ENCODE results near the gene DISP2. TPM values are rescaled to one million over a fixed set of nuclear protein-coding genes. Genes with fewer than 3 reads are reported as not detected.

The DISP2 gene
- total RNA-seq, 1 donor from 2014 or later: 1.2 TPM

DNA sequence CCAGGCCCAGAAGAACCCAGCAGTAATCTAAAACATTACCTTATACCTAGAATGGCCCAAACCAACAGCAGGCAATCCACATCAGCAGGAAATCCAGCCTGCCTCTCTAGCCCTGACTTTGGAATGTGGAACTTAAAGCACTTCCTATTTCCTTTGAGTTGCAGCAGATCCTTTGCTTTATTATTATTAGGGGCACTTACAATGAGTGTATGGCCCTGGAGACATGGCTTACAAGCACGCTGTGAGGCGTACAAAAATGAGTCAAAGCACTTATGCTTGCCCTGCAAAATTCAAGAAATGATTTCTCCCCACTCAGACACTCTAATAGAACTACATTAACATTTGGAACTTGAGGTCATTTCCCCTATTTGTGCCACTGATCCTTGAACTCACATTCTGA is 15.0 kb downstream of the DISP2 start:
- no peak for DNase-seq (ENCODE audit: low spot score)
- intact Hi-C loops (cut with DNase I): no loop called here

- intact Hi-C loops (cut with DNase I): no loop called here
Measured at GRCh38 chr15:40377606-40378005, 19.6 kb downstream of the DISP2 start.

GRCh38 chr15:40379374-40379773 is 21.4 kb downstream of the DISP2 start:
- intact Hi-C loops (cut with DNase I): no loop called here
- DNase-seq (ENCODE audit: low spot score): no peak

More at GRCh38 chr15:40377606-40378005, 19.6 kb downstream of the DISP2 start:
- no peak for DNase-seq (ENCODE audit: low spot score)

GRCh38 chr15:40379853-40380252 is 21.8 kb downstream of the DISP2 start:
- peak; percentile 74 for DNase-seq (ENCODE audit: low spot score)
- intact Hi-C loops (cut with DNase I): no loop called here

DNA sequence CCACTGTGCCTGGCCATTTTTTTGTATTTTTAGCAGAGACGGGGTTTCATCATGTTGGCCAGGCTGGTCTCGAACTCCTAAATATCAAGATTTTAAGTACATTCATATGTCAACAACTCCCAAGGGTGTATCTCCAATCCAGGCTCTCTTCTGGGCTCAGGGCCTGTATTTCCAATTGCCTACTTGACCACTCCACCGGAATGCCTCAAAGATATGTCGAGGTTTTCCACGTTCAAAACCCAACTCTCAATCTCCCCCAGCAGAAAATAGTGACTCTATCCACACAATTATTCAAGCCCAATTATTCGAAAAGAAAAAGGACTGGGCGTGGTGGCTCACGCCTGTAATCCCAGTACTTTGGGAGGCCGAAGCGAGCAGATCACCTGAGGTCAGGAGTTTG is 22.6 kb downstream of the DISP2 start:
- no peak for DNase-seq (ENCODE audit: low spot score)
- intact Hi-C loops (cut with DNase I): no loop called here

DNA sequence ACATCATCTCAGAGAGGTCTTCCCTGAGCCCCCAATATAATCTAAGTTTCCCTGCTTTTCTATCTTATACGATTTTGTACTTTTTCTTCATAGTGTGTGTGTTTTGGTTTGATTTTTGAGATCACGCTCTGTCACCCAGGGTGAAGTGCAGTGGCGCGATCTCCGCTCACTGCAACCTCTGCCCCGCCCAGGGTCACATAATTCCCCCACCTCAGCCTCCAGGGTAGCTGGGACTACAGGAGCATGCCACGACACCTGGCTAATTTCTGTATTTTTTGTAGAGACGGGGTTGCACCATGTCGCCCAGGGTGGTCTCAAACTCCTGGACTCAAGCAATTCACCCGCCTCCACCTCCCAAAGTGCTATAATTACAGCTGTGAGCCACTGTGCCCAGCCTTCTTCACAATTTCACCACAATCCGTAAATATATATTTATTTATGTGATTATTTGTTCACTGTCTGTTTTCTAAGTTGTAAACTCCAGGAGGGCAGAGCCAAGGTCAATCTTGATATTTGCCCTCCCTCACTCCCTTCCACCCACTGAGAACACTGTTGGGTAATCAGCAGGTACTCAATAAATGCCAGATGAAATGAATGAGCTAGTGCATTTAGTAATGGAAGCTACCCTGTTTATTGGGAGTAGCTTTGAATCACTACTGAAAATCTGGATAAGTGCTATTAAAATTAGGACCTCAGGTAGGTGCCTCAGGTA is 24.0 kb downstream of the DISP2 start:
- peak; percentile 29 for DNase-seq (ENCODE audit: low spot score)
- intact Hi-C loops (cut with DNase I): no loop called here

DNA sequence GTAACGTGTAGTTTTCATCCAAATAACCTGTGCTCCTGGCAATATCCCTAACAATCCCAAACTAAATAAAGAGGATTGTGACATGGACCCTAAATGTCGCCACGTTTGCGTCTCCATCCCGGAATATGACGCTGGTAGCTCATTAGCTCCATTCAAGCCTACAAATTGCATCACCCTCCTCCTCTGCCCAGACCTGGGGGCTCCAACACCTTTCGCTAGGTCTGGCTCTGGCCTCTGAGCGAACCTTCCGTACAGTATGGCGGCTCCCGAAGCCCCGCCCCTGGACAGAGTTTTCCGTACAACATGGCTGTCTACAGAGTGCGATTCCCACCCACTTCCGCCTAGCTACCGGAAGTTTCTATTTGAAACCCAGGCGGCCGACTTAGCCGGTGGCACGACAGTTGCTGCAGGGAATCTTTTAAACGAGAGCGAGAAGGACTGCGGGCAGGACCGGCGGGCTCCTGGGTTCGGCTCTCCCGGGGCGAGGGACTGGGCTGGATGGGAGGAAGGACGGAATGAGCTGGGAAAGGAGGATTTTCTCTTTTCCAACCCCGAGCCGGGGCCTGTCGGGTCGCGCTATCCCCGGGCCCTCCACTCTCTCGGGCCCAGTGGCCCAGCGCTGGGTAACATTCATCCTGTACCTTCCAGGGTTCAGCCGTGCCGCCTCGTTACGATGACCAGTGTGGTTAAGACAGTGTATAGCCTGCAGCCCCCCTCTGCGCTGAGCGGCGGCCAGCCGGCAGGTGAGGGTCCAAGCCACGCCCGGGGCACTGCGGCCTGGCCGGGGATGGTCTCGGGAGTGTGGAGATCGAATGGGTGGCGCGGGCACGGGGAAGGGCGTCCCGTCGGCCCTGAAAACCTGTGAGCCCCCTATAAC is 24.8 kb downstream of the DISP2 start, which contains the start of gene KNSTRN:
Gene KNSTRN (plus strand): TSS at position 142 of the 877 bp plus-strand sequence. CDS start 115 bp downstream, at position 257.
- intact Hi-C loops (cut with DNase I): no loop called here

GRCh38 chr15:40386480-40386879 is 28.5 kb downstream of the DISP2 start:
- intact Hi-C loops (cut with DNase I): no loop called here

More for the DNA sequence above, 24.8 kb downstream of the DISP2 start, which contains the start of gene KNSTRN:
- DNase-seq (ENCODE audit: low spot score): peak; percentile 96

DNA sequence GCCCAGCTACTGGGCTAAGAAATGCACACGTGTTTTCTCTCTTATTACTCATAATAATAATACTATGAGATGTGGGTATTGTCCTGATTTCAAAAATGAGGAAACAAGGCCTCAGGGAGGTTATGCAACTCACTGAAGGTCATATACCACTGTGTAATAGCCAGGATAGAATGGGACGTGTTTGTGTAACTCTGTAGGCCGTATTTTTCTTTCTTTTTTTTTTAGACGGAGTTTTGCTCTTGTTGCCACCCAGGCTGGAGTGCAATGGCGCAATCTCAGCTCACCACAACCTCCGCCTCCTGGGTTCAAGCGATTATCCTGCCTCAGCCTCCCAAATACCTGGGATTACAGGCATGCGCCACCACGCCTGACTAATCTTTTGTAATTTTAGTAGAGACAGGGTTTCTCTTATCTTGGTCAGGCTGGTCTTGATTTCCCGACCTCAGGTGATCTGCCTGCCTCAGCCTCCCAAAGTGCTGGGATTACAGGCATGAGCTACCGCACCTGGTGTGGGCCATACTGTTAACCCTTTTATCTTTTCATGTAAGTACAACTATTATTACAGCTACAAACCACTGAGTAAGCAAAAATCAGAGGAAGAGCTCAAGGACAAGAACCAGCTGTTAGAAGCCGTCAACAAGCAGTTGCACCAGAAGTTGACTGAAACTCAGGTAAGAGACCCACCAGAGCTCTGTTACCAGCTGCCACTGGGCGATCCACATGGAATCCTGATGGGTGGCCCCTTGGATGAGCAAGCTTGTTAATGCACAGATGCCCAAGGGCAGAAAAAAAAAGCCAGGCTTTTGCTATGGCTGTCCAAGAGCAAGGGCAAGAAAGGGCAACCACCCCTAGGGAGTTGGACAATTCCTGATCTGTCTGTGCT is 31.2 kb downstream of the DISP2 start:
- DNase-seq (ENCODE audit: low spot score): no peak
- intact Hi-C loops (cut with DNase I): no loop called here

More at GRCh38 chr15:40386480-40386879, 28.5 kb downstream of the DISP2 start:
- DNase-seq (ENCODE audit: low spot score): no peak

DNA sequence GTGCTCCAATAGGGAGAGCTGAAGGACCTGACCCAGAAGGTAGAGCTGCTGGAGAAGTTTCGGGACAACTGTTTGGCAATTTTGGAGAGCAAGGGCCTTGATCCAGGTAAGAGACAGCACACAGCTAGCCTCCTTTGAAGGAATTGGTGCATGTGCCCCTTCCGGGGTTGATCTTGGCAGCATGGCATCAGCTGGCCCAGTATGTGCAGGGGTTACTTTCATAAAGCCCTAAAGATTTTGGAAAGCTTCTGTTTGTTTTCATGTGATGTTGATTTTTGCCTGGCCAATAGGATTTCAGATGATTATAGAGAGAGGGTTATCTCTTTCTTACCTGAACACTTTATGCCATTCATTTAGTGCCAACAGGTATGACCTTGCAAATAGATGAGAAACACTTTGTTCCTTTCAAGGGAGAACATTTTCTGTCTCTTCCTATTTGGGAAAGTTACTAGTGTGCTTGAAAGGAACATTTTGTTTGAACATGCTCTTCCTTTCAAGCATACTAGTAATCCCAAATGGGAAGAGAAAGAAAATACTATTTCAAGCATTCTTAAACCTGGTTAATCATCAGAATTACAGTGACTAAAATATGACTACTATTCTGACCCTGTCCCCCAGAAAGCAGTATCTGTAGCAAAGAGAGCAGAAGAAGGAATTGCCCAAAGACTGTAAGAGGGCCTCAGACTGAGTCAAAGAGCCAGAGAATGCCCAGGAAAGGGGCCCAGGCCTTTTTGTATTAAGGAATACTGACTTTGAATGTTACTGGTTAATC is 32.0 kb downstream of the DISP2 start:
- intact Hi-C loops (cut with DNase I): no loop called here
- no peak for DNase-seq (ENCODE audit: low spot score)

GRCh38 chr15:40392986-40393948 is 35.2 kb downstream of the DISP2 start:
- intact Hi-C loops (cut with DNase I): no loop called here
- no peak for DNase-seq (ENCODE audit: low spot score)

GRCh38 chr15:40397688-40398412 is 39.8 kb downstream of the DISP2 start:
- DNase-seq (ENCODE audit: low spot score): no peak
- intact Hi-C loops (cut with DNase I): no loop called here

DNA sequence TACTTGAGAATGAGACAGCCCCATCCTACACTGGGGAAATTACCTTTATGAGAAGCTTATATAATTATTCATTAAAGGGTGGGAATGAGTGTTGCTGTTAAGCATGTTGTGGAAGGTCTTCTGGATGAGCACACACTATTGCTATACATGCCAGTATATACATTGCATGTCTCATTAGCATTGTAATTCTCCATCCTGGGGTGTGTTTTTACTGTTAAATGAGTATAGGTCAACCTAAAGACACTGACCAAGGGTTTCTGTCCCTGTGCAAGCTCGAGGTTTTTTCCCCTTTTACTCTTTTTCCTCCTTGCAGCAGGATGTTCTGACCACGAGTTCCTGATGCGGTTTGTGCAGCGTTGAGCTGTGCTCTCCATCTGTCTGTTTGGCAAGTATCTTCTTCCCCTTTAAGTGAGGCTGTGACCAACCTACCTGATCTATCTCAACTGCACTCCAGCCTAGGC is 40.4 kb downstream of the DISP2 start:
- intact Hi-C loops (cut with DNase I): no loop called here
- DNase-seq (ENCODE audit: low spot score): no peak

DNA sequence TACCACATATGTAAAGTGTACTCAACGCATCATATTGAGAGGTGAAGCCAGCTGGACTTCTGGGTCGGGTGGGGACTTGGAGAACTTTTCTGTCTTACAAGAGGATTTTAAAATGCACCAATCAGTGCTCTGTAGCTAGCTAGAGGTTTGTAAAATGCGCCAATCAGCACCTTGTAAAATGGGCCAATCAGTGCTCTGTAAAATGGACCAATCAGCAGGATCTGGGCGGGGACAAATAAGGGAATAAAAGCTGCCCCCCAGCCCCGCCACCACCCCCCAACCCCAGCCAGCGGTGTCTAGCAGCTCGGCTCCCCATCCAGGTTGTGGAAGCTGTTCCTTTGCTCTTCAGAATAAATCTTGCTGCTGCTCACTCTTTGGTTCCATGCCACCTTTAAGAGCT is 41.4 kb downstream of the DISP2 start:
- no peak for DNase-seq (ENCODE audit: low spot score)
- intact Hi-C loops (cut with DNase I): no loop called here

DNA sequence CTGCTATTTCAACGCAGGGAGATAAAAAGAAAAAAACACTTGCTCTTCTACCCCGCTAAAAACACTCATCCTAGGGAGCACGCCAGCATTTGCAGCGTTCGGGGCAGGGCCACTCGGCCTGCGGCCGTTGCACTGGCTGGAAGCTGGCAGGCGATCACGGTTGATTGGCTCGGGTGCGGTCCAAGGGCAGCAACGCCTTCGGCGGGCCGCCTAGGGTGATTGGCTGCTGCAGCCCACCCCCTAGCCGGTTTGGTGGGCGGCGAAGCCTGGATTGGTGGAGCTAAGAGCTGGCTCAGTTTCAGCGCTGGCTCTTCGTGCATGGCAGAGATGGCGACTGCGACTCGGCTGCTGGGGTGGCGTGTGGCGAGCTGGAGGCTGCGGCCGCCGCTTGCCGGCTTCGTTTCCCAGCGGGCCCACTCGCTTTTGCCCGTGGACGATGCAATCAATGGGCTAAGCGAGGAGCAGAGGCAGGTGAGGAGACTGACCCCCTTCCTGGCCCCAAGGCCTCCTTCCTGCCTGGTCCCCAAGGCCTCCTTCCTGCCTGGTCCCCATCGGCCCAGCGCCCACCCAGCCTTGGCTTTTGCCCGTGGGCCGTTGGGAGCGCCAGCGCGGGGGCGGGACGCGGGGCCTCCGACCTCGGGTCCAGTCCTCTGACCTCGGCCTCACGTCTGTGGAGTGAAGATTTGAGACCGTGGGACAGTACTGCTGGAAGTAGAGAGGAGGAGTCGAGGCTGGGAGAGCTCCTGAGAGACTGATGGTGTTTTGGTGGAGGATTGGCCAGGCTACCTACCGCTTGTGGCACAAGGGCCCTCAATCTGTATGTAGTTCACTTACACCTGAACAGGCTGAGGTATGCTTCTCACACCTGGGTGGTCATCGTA is 47.7 kb downstream of the DISP2 start, which contains the start of gene IVD:
Gene IVD (plus strand): TSS at position 295 of the 881 bp plus-strand sequence. CDS start 33 bp downstream, at position 328.
- intact Hi-C loops (cut with DNase I): loop anchor here (5.0 kb wide), 1 partner anchor 118 kb away; no protein-coding TSS in a partner anchor
- peak; percentile 97 for DNase-seq (ENCODE audit: low spot score)
